ENCODE data around the gene CD177. TPM values are rescaled to one million over a fixed set of nuclear protein-coding genes. Genes with fewer than 3 reads are reported as not detected.
A peak's percentile ranks its signal among the peaks of the same experiment; 100 is the strongest.
"Not testable (repeated sequence)": the region's sequence is repeated elsewhere in the genome, so short reads cannot be mapped to it uniquely, and the experiment has no call there.

CD177 gene
- polyA plus RNA-seq, 6 donors from 2014 or later = 0.28 TPM; not detected in 5

DNA sequence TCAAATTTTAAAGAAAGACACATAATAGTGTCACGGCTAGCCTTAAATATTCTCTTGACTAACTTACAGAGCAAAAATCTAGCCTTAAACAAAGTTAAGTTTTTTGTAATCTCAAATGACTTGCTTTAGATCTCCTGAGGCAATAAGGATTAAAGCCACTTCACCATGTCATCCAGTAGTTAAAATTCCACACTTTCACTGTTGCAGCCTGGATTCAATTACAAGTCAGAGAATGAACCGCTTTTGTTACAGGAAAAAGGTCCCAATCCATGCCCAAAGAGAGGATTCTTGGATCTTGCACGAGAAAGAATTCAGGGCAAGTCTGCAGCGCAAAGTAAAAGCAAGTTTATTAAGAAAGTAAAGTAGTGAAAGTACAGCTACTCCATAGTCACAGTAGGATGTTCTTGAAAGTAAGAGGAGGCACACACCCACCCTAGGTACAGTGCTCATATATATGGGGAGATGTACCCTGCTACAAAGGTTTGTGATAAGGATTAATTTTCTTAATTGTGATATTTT is 34.6 kb upstream of the CD177 start:
- no peak overlapping the region for H3K27ac Mint-ChIP-seq
- no peak overlapping the region for H3K4me3 Mint-ChIP-seq
- DNase-seq = no peak
- no peaks in the 10 kb centered on the region for H3K4me1 Mint-ChIP-seq
- H3K9me3 Mint-ChIP-seq = peaks cover 0 to 9% (median 3%) of the 10 kb centered on the region in 7 donors
- no peaks in the 10 kb centered on the region for H3K36me3 Mint-ChIP-seq
- H3K27me3 Mint-ChIP-seq = peaks cover 0 to 24% (median 12%) of the 10 kb centered on the region in 3 donors
- no peak for ATAC-seq (ENCODE audit: low read depth in 2 of 2)

DNA sequence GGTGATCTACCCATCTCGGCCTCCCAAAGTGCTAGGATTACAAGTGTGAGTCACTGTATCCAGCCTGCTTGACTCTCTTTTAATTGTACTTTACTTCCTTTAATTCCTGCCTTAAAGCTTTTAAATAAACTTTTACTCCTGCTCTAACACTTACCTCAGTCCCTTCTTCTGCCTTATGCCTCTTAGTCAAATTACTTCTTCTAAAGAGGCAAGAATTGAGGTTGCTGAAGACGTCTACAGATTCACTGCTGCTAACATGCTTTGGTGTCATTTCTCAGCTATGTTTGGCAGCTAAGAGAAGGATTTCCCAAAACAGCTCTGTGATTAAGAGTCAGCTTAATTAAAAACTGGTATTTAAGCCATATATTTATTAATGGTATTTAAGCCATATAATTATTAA is 32.9 kb upstream of the CD177 start:
- ATAC-seq (ENCODE audit: low read depth in 2 of 2) (no peak), DNase-seq (no peak)
- Mint-ChIP-seq H3K27me3 (peaks cover 0 to 13% (median 12%) of the 10 kb centered on the region in 3 donors), H3K27ac (no peak overlapping the region), H3K4me1 (no peaks in the 10 kb centered on the region), H3K9me3 (peaks cover 0 to 9% (median 3%) of the 10 kb centered on the region in 7 donors), H3K36me3 (no peaks in the 10 kb centered on the region), H3K4me3 (no peak overlapping the region)

DNA sequence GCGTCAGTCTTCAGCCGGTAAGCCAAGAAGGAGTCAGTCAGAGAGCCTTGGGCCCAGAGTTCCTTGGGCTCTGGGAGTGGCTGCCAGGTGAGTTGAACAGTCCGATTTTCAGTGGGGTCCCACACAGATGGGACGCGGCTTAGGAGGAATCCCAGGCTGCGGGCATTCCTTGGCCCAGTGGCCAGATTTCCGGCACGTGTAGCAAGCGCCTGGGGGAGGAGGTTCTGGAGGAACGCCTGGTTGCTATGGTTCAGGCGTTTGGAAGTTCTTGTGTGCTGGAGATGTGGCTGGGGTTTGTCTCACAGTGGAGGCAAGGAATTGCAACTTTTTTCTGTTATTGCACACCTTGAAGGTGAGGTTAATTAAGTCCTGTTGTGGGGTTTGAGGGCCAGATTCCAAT is 26.7 kb upstream of the CD177 start:
- not testable (repeated sequence) for H3K4me1 Mint-ChIP-seq; DNase-seq; H3K9me3 Mint-ChIP-seq; H3K36me3 Mint-ChIP-seq; ATAC-seq (ENCODE audit: low read depth in 2 of 2); H3K4me3 Mint-ChIP-seq; H3K27ac Mint-ChIP-seq
- peaks cover 0 to 17% (median 7%) of the 10 kb centered on the region in 3 donors for H3K27me3 Mint-ChIP-seq

DNA sequence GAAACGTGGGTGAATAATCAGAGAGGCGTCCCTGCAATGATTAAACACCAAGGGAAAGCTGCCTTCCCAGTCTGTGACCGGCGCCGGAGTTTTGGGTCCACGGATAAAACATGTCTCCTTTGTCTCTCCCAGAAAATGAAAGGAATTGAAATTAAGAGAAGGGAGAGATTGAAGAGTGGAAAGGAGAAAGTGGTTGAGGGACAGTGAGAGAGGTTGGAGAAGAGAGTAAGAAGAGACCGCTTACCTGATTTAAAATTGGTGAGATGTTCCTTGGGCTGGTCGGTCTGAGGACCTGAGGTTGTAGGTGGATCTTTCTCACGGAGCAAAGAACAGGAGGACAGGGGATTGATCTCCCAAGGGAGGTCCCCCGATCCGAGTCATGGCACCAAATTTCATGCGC is 24.9 kb upstream of the CD177 start:
- H3K27me3 Mint-ChIP-seq = peaks cover 0 to 19% (median 9%) of the 10 kb centered on the region in 3 donors
- ATAC-seq (ENCODE audit: low read depth in 2 of 2); H3K36me3 Mint-ChIP-seq; H3K4me1 Mint-ChIP-seq; DNase-seq; H3K9me3 Mint-ChIP-seq; H3K4me3 Mint-ChIP-seq; H3K27ac Mint-ChIP-seq: not testable (repeated sequence)

GRCh38 chr19:43329049-43329448 is 24.4 kb upstream of the CD177 start:
- H3K4me3 Mint-ChIP-seq; DNase-seq; H3K36me3 Mint-ChIP-seq; H3K9me3 Mint-ChIP-seq; H3K4me1 Mint-ChIP-seq; ATAC-seq (ENCODE audit: low read depth in 2 of 2); H3K27ac Mint-ChIP-seq: not testable (repeated sequence)
- peaks cover 0 to 19% (median 9%) of the 10 kb centered on the region in 3 donors for H3K27me3 Mint-ChIP-seq

GRCh38 chr19:43329989-43330388 is 23.5 kb upstream of the CD177 start:
- Mint-ChIP-seq H3K4me1 (peaks cover 0 to 4% (median 3%) of the 10 kb centered on the region in 3 donors), H3K9me3 (peaks cover 0 to 4% (median 0%) of the 10 kb centered on the region in 7 donors), H3K27me3 (peaks cover 0 to 19% (median 9%) of the 10 kb centered on the region in 3 donors), H3K36me3 (no peaks in the 10 kb centered on the region), H3K4me3 (no peak overlapping the region), H3K27ac (no peak overlapping the region)
- DNase-seq = no peak
- ATAC-seq (ENCODE audit: low read depth in 2 of 2) = no peak

DNA sequence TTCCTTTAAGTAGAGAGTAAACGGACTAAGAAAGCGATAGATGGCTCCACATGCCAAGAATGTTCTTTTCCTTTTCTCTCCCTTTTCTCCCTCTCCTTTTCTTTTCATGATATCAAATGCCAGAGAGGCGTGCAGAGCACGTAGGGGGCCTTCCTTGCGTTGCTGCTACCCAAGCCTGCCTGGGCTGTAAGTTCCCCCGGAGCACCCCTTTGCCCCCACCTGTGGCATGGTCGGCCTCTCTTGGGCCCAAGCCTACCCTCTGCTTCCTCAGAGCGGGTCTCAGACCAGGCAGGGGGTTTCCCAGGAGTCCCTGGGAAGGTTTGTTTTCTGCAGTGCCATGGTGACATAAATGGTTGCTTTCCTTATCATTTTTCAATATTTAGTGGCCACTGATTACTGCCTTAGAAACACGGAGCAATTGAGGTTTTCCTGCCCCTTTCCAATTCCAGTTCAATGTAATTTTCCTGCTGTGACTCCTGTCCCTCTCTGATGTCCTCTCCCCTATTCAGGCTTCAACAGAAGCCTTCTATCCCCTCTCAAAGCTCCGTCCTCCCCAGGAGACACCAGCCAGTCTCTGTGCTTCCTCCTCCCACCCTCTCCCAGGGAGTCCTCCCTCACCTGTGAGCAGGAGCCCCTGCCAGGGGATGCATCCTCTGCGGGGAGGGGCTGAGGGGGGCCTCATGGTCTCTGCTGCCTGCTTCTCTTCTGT is 22.6 kb upstream of the CD177 start:
- H3K9me3 Mint-ChIP-seq = peaks cover 0 to 4% (median 0%) of the 10 kb centered on the region in 7 donors
- DNase-seq = no peak
- H3K36me3 Mint-ChIP-seq = no peaks in the 10 kb centered on the region
- peaks cover 0 to 19% (median 9%) of the 10 kb centered on the region in 3 donors for H3K27me3 Mint-ChIP-seq
- H3K4me1 Mint-ChIP-seq = peaks cover 0 to 4% (median 3%) of the 10 kb centered on the region in 3 donors
- no peak overlapping the region for H3K4me3 Mint-ChIP-seq
- ATAC-seq (ENCODE audit: low read depth in 2 of 2) = no peak
- peak overlapping the region in 1 of 6 donors; percentile 84 for H3K27ac Mint-ChIP-seq

DNA sequence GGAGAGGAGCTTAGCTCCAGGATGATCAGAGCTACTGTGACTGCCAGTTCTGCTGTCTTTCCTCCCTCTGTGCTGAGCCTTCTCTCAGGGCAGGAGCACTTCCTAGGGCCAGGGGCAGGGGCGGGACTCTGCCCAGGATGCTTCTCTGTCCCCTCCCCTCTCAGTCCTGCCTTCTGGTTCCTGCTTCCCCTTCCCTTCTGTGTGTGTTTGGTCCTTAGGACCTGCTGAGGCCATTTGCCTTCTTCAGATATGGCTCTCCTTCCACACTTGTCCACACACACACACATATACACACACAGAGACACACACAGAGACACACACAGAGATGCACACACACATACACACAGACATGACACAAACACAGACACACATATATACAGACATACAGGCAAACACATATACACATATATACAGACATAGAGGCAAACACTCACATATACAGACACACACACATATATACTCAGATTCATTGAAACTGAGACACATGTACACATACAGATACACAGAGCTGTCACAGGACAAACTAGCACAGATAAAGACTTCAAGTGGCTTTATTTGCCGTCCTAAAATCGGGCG is 22.0 kb upstream of the CD177 start:
- H3K27ac Mint-ChIP-seq = no peak overlapping the region
- DNase-seq (no peak), ATAC-seq (ENCODE audit: low read depth in 2 of 2) (no peak)
- no peaks in the 10 kb centered on the region for H3K36me3 Mint-ChIP-seq
- peaks cover 0 to 4% (median 3%) of the 10 kb centered on the region in 3 donors for H3K4me1 Mint-ChIP-seq
- H3K4me3 Mint-ChIP-seq = no peak overlapping the region
- H3K9me3 Mint-ChIP-seq = peaks cover 0 to 4% (median 0%) of the 10 kb centered on the region in 7 donors
- H3K27me3 Mint-ChIP-seq = peaks cover 0 to 19% (median 9%) of the 10 kb centered on the region in 3 donors

GRCh38 chr19:43332058-43332922 is 21.2 kb upstream of the CD177 start:
- ATAC-seq (ENCODE audit: low read depth in 2 of 2) (no peak), DNase-seq (no peak)
- Mint-ChIP-seq H3K4me1 (peaks cover 0 to 4% (median 3%) of the 10 kb centered on the region in 3 donors), H3K27me3 (peaks cover 0 to 17% (median 9%) of the 10 kb centered on the region in 3 donors), H3K36me3 (no peaks in the 10 kb centered on the region), H3K9me3 (peaks cover 0 to 4% (median 0%) of the 10 kb centered on the region in 7 donors), H3K27ac (peak overlapping the region in 1 of 6 donors; percentile 10), H3K4me3 (no peak overlapping the region)

GRCh38 chr19:43336508-43336907 is 17.0 kb upstream of the CD177 start:
- not testable (repeated sequence) for H3K27ac Mint-ChIP-seq; H3K36me3 Mint-ChIP-seq; ATAC-seq (ENCODE audit: low read depth in 2 of 2); H3K9me3 Mint-ChIP-seq; H3K4me3 Mint-ChIP-seq; H3K4me1 Mint-ChIP-seq; DNase-seq
- peaks cover 9 to 23% (median 21%) of the 10 kb centered on the region in 3 donors for H3K27me3 Mint-ChIP-seq

DNA sequence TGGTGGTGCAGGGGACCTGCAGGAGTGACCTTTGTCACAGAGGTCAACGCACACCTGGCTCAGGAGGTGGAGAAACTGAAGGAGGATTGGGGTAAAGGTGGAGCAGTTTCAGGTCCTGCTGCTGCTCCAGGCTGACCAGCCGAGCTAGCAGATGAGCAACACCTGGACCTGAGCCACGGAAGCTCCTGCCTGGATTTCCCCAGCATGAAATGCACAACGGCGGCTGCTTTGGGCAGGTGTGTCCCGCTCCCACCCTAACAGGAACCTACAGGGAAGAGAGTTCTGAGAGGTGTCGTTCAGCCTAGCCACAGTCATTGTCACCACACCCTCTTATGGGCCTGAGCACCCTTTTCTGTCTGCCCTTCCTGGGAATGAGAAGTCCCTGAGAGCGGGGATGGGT is 15.7 kb upstream of the CD177 start:
- no peaks in the 10 kb centered on the region for H3K36me3 Mint-ChIP-seq
- peaks cover 9 to 19% (median 17%) of the 10 kb centered on the region in 3 donors for H3K27me3 Mint-ChIP-seq
- H3K4me1 Mint-ChIP-seq = peaks cover 0 to 2% (median 0%) of the 10 kb centered on the region in 3 donors
- peaks cover 0 to 6% (median 0%) of the 10 kb centered on the region in 7 donors for H3K9me3 Mint-ChIP-seq
- ATAC-seq (ENCODE audit: low read depth in 2 of 2) (no peak), DNase-seq (no peak)
- H3K27ac Mint-ChIP-seq = no peak overlapping the region
- no peak overlapping the region for H3K4me3 Mint-ChIP-seq

DNA sequence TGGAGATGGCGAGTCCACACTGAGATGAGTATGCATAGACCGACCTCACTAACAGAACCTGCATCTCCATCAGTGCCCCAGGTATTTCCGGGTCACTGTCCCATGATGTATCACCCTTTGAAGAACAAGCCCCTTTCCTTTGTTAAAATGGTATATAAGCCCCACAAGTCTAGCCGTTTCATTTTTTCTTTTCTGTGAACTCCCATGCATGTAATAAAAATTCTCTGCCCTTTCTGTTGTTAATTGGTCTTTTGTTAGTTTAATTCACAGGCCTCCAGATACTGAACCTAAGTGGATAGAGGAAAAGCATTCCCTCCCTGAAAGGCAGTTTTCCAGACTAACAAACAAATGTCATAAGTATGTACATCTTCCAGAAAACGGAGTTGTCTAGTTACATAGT is 15.0 kb upstream of the CD177 start:
- Mint-ChIP-seq H3K36me3 (no peaks in the 10 kb centered on the region), H3K9me3 (peaks cover 0 to 6% (median 0%) of the 10 kb centered on the region in 7 donors), H3K27me3 (peaks cover 9 to 19% (median 17%) of the 10 kb centered on the region in 3 donors), H3K27ac (no peak overlapping the region), H3K4me3 (no peak overlapping the region), H3K4me1 (peaks cover 0 to 6% (median 2%) of the 10 kb centered on the region in 3 donors)
- ATAC-seq (ENCODE audit: low read depth in 2 of 2) (no peak), DNase-seq (no peak)

DNA sequence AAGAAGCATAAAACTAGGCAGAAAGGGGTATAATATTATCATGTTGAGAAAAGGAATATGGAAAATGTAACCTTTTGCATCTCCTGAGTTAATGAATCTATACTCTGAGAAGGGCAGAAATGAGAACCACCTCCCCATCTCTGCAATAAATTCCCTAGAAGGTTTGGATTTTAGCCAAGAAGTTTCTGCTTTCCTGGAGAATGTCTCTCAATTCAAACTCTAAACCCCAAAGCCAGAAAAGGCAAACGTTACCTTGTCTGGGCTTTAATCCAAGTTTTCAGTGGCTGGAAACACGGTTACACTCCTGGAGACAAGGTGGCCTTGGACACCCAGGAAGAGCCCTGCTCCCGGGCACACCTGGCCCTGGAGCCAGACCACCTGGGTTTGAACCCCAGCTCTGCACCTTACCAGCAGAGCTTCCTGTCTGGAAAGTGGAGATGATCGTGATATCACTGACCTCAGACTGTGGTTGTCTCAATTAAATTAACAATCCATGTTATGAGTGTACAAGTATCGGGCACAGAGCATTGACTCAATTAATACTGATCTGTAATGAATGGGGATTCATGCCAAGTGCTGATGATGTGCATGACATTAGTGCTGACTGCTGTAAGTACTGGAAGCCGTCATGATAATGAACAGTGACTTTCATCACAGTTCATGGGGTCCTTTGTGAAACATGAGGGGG is 14.1 kb upstream of the CD177 start:
- H3K4me3 Mint-ChIP-seq; ATAC-seq (ENCODE audit: low read depth in 2 of 2); H3K36me3 Mint-ChIP-seq; DNase-seq; H3K4me1 Mint-ChIP-seq; H3K9me3 Mint-ChIP-seq; H3K27ac Mint-ChIP-seq: not testable (repeated sequence)
- peaks cover 9 to 19% (median 17%) of the 10 kb centered on the region in 3 donors for H3K27me3 Mint-ChIP-seq
